Measurements from ENCODE around the gene MRPS12. TPM values are rescaled to one million over a fixed set of nuclear protein-coding genes. Genes with fewer than 3 reads are reported as not detected.

The MRPS12 gene
- total RNA-seq, 1 donor from 2014 or later = 67.9 TPM

GRCh38 chr19:38907227-38907626 lies 23.5 kb upstream of the MRPS12 start:
- DNase-seq (ENCODE audit: missing footprints) (no peak), ATAC-seq (no peak)
- intact Hi-C loops (cut with DNase I) = no loop called here

- DNase-seq (ENCODE audit: missing footprints) = no peak
- intact Hi-C loops (cut with DNase I) = no loop called here
- no peak for ATAC-seq
Measured at GRCh38 chr19:38907670-38908069, 23.1 kb upstream of the MRPS12 start.

GRCh38 chr19:38908911-38909310 lies 21.8 kb upstream of the MRPS12 start:
- ATAC-seq = no peak
- intact Hi-C loops (cut with DNase I) = no loop called here
- DNase-seq (ENCODE audit: missing footprints) = no peak

- intact Hi-C loops (cut with DNase I) = no loop called here
- DNase-seq (ENCODE audit: missing footprints) (no peak), ATAC-seq (no peak)
Measured at GRCh38 chr19:38910488-38910887, 20.3 kb upstream of the MRPS12 start.

DNA sequence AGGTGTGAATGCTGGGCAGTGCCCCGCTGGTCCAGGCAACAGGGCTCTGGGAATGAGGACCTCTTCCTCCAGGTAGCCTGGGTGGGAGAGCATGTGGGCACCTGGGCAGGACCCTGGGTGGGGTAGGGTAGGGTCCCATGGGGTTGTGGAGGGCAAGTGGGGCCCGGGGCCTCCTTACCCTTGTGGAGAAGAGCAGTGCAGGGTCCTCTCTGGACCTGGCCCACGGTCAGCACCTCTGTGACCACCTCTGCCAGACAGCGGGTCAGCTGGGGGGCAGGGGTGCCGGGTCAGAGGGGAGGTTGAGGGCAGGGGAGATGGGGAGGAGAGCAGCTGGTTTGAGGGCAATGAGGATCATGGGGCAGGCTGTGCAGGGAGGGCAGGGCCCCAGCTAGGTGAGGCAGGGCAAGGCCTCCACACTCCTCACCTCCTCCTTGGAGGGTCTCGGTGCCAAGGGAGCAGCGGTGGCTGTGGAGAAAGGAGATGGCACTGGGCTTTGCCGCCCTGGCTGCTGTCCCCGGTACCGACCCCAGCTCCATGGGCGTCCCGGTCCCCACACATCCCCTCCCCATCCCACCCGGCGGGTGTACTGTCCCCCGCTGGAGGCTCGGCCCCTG lies 19.2 kb upstream of the MRPS12 start:
- intact Hi-C loops (cut with DNase I) = no loop called here
- ATAC-seq = no peak
- DNase-seq (ENCODE audit: missing footprints) = no peak

DNA sequence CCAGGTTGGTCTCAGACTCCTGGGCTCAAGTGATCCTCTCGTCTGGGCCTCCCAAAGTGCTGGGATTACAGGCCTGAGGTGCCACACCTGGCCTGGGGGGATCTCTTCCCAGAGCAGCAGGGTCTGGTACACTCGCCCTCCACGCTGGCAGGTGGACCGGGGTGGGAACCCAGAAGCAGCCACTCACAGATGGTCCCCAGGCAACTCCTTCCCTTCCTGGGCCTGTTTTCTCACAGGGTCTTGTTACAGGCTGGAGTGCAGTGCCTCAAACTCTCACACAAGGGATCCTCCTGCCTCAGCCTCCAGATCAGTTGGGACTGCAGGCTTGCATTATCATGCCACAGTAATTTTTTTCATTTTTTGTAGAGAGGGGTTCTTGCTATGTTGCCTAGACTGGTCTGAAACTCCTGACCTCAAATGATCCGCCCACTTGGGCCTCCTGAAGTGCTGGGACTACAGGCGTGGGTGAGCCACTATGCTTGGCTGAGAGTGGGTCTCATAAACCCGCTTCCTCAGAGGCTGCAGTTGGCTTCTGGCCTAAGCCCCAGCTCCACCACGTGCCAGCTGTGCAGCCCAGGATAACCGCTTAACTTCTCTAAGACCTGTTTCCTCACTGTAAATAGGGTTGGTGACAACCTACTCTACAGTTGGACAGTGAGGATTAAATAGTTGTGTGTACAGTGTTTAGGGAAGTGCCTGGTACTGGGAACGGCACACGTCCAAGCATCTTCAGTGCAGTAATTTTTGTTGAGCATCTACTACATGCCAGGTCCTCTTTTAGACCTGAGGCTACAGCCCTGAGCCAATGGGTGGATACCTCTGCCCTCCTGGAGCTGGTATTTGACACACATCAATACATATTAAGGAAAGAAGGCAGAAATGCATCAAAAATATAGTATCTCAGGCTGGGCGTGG lies 17.9 kb upstream of the MRPS12 start:
- intact Hi-C loops (cut with DNase I) = no loop called here
- ATAC-seq = no peak
- no peak for DNase-seq (ENCODE audit: missing footprints)

- ATAC-seq (no peak), DNase-seq (ENCODE audit: missing footprints) (no peak)
- intact Hi-C loops (cut with DNase I) = no loop called here
Measured at GRCh38 chr19:38913958-38914357, 16.8 kb upstream of the MRPS12 start.

DNA sequence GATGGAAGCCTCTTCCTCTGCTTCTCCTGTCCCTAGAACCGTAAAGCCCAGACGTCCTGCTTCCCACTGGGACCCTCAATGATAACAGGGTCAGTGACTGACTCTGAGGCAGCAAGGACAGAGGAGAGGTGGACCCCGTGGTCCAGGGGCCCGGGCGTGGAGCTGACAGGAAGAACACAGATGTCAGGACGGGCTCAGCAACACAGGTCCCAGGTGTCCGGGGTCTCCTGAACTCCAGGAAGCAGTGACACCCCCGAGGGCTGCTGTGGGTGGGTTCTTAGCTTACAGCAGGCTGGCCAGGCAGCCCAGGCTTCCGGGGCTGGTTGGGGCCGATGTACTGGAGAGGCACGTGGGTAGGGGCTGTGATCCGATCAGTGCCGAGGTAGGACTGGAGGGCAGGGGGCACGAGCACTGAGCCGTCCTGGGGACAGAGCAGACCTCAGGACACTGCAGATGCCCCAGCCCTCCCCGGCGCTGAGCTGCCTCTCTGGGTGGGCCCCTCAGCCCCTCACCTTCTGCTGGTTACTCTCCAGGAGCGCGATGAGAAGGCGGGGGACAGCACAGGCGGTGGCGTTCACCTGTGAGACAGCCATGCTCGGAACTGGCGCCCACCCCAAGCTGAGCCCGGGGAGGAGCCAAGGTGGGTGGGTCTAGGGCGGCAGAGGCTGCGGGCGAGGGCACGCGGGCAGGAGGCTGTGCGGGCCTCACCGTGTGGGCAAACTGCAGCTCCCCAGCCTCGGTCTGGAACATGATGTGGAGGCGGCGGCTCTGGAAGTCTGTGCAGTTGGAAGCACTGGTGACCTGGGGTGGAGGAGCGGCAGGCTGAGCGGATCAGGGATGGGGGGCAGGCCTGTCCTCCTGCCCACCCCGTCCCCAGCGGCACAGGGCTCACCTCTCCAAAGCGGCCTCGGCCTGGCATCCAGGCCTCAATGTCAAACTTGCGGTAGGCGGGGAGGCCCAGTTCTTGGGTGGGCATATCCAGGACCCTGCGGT lies 15.1 kb upstream of the MRPS12 start:
- ATAC-seq (no peak), DNase-seq (ENCODE audit: missing footprints) (no peak)
- intact Hi-C loops (cut with DNase I) = no loop called here

- no peak for ATAC-seq
- intact Hi-C loops (cut with DNase I) = no loop called here
- no peak for DNase-seq (ENCODE audit: missing footprints)
Measured at GRCh38 chr19:38917516-38917915, 13.2 kb upstream of the MRPS12 start.

- intact Hi-C loops (cut with DNase I) = no loop called here
- DNase-seq (ENCODE audit: missing footprints) = no peak
- peak; percentile 30 for ATAC-seq
Measured at GRCh38 chr19:38917921-38918491, 12.7 kb upstream of the MRPS12 start.

GRCh38 chr19:38918526-38918925 lies 12.2 kb upstream of the MRPS12 start:
- ATAC-seq (no peak), DNase-seq (ENCODE audit: missing footprints) (no peak)
- intact Hi-C loops (cut with DNase I) = no loop called here

- ATAC-seq = no peak
- no peak for DNase-seq (ENCODE audit: missing footprints)
Measured at GRCh38 chr19:38919837-38920601, 10.7 kb upstream of the MRPS12 start.

DNA sequence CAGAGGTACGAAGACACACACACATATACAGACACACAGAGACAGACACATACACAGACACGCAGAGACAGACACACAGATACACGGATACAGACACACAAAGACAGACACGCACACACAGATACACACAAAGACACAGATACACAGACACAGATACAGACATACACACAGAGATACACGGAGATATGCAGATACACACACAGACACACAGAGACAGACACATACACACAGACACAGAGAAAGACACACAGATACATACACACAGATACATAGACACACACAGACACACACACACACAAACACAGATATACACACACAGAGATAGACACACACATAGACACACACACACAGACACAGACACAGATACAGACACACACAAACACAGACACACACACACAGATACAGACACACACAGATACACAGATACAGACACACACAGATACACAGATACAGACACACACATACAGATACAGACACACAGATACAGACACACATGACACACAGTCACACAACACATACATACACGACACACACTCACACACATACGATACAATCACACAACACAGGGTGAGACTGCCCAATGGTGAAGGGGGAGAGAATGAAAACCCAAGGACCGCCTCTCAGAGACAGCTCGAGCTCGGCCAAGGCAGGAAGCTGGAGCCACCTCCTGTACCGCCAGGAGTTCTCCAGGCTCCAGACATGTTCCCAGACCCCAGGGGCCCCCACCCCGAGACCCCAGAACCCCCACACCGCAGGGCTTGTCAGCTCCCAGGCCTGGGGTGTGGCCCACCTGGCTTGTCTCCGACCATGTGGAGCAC lies 9.9 kb upstream of the MRPS12 start:
- DNase-seq (ENCODE audit: missing footprints) (no peak), ATAC-seq (no peak)
- intact Hi-C loops (cut with DNase I) = no loop called here

More at GRCh38 chr19:38919837-38920601, 10.7 kb upstream of the MRPS12 start:
- intact Hi-C loops (cut with DNase I) = no loop called here

DNA sequence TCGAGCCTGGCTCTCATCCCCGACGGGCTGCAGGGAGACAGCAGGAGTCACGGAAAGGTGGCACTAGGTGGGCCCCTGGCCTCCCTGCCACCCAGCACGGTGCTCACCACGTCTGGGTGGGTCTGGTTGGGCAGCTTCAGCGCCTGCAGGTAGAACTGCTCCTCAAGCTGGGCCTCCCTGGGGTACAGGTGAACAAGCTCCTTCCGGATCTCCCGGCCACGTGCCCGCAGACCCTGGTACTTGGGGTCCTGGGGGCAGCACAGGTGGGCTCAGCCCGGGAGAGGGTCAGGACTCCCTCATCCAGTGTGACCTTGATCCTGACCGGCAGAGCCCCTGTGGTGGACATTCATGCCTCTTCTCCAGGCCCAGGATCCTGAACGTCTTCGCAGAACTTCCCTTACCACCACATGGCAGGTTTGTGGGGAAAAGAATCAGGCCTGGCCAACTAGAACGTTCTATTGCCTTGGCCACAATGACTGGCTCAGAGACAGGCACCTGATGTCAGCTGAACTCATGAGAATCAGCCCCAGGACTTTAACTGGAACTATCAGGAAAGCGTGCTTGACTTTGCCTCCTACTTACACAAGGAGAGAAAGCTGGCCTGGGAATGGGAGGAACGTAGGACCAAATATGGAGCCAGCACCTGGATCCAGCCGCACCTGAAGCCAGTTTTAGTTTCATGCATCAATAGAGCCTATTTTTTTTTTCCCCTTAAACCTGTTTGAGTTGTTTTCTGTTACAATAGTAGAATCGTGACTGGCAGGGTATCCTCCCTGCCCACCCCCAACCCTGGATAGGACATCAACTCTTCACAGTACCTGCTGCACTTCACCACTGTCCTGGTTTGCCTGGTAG lies 9.1 kb upstream of the MRPS12 start:
- intact Hi-C loops (cut with DNase I) = no loop called here
- DNase-seq (ENCODE audit: missing footprints) (no peak), ATAC-seq (no peak)

- DNase-seq (ENCODE audit: missing footprints) = no peak
- intact Hi-C loops (cut with DNase I) = no loop called here
- ATAC-seq = no peak
Measured at GRCh38 chr19:38922482-38922881, 8.3 kb upstream of the MRPS12 start.

GRCh38 chr19:38924388-38924787 lies 6.4 kb upstream of the MRPS12 start:
- intact Hi-C loops (cut with DNase I) = no loop called here
- ATAC-seq = no peak
- no peak for DNase-seq (ENCODE audit: missing footprints)
